Right cardiac atrium (tissue), 5 donors: ENCODE measurements around the gene OGFOD2. TPM values are rescaled to one million over a fixed set of nuclear protein-coding genes. Genes with fewer than 3 reads are reported as not detected.

ENCODE experiments used
- ATAC-seq, 2 donors: fragments of 200-7000 bp; cut with Tn5 transposase; one replicate each; pipeline versions ENCODE4 v1.8.0 to v1.9.1; 2020; ENCODE audit warnings: moderate library complexity in 2 of 2, mild to moderate bottlenecking in 1 of 2
- DNase-seq, 3 donors: peaks; one replicate each; pipeline ENCODE4 v3.0.0-alpha.2; 2020
- H3K27ac ChIP-seq: one replicate; pipeline ENCODE4 v1.5.1; 2013; ENCODE audit warnings: mild to moderate bottlenecking, low read length, control low read depth, moderate library complexity
- H3K27me3 ChIP-seq: one replicate; pipeline ENCODE4 v1.6.1; 2013; ENCODE audit not compliant: control insufficient read depth, insufficient read depth
- H3K4me1 ChIP-seq: one replicate; pipeline ENCODE4 v1.6.1; 2013; ENCODE audit warnings: low read length; ENCODE audit not compliant: control insufficient read depth, insufficient read depth
- H3K4me3 ChIP-seq: one replicate; pipeline ENCODE4 v1.5.1; 2013; ENCODE audit warnings: low read length, control low read depth
- H3K9me3 ChIP-seq: one replicate; pipeline ENCODE4 v1.6.1; 2013; ENCODE audit warnings: low read length; ENCODE audit not compliant: control insufficient read depth
- WGBS: extraction: QIAGEN DNeasy Blood & Tissue Kit; methylation state at CpG from one replicate; pipeline ENCODE4 v1.1.7; 2013; 5-methylcytosine and 5-hydroxymethylcytosine counted together
- intact Hi-C, 4 donors: fragments of 100-400 bp; cut with DNase I; formaldehyde crosslinking; loops; one replicate each; pipeline versions ENCODE4 v1.11.0 to v1.14.0; 2022 to 2023
- polyA plus RNA-seq: library from polyadenylated mRNA; stranded (reverse); fragments of 200-250 nt; gene quantifications from one replicate; pipeline ENCODE4 v1.2.3, GENCODE V29; 2013
- total RNA-seq, 4 donors: library from RNA; stranded (reverse); fragmentation: NEBNext Ultra II Directional; extraction: Animal tissue kit (Norgen Biotek cat#: 25700); gene quantifications; one replicate each; pipeline ENCODE4 v1.2.1, GENCODE V29; 2021
- donor health status: healthy with polysubstance abuse.
- donor health status: DM: no; HTN: yes; CAD: no.
- donor health status: DM: no; HTN: no; CAD: no.
- donor health status: DM: no; HTN: yes; CAD: no; lungs with severe emphysema.
- donor health status: DM: yes; HTN: yes; CAD: no.

OGFOD2 gene
- total and polyA plus RNA-seq, 5 donors, result 9.6 to 17.8 (median 14.6) TPM

DNA sequence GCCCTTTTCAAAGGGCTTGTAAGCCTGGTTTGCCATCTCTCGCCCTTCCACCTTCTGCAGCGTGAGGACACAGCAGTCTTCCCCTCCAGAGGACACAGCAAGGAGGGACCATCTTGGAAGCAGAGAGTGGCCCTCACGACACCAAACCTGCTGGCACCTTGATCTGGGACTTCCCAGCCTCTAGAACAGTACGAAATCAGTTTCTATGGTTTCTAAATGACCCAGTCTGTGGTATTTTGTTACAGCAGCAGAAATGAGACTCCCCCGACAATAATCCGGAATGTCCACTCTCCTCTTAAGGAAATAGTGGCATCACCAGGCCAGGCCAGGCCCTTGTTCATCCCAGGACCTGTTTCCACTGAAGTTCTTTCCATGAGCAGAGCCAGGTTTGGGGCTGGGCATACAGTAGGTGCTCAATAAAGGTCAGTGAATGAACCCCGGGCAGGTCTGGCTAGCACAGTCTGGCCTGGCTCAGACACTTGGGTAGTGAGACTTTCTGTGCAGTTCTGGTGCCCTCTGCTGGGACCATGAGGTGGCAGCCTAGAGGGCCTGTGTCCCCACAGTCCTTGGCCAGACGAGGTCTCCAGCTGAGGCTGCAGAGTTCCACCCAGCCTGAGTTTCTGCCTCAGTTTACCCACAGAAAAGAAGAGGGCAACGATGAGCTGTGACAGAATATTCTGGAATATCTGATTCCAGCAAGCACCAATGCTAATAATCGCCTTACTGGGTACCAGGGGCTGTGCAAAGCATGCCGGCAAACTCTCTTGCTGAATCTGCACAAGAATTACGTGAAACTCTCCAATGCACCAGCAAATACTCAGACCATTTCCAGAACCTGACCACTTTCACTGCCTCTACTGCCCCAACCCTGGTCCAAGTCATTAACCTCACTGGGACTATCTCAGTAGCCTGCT, 22.8 kb upstream of the OGFOD2 start:
- H3K27ac ChIP-seq, result no peak overlapping the region
- DNase-seq, result peak; percentile 74 to 90 (median 86)
- no peaks in the 10 kb centered on the region for H3K9me3 ChIP-seq
- intact Hi-C loops, result loop anchor here (1.0 to 10.0 kb wide), 5 partner anchors 90 to 160 kb away; no protein-coding TSS in a partner anchor
- no peaks in the 10 kb centered on the region for H3K27me3 ChIP-seq
- H3K4me1 ChIP-seq, result no peaks in the 10 kb centered on the region
- 67% methylated on average over 12 of the region's 12 CpGs for WGBS
- peak; percentile 91 for ATAC-seq
- no peak overlapping the region for H3K4me3 ChIP-seq

DNA sequence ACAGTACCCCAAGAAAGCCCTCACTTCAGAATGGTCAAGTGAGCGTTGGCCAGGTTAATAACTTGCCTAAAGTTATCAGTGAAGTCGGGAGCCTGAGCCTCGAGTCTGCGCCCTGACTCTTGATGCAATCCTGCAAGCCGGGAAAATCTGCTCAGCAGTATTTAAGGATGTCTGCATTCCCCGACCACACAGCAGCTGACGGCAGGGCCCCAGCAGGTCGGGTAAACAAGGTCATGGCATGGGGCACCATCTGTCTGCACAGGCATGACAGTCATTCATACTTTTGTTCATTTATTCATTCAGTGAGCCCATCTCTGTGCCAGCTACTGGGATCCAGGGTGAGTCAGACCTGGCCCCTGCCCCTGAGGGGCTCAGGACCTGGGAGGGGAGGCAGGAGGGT, 19.9 kb upstream of the OGFOD2 start:
- DNase-seq, result peak in 2 of 3 donors; percentile 12 to 13
- no peak overlapping the region for H3K27ac ChIP-seq
- WGBS, result 71% methylated on average over 8 of the region's 8 CpGs

DNA sequence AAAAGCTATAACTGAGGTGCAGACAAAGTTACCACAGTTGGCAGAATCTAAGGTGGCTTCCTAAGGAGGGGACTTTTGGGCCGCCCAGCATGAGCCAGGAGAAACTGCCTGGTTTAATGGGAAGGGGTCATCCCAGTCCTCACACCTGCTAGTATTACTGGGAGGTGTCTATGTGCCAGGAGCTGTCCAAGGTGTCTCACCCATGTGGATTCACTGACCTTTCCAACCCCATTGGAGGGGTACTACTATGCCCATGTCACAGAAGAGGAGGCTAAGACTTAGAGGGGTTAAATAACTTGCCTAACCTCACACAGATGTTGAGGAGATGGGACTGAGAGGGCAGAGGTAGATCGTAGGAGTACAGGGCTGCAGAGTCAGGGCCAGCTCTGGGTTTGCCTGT, 19.0 kb upstream of the OGFOD2 start:
- H3K27ac ChIP-seq, result no peak overlapping the region
- H3K9me3 ChIP-seq, result no peaks in the 10 kb centered on the region
- H3K4me3 ChIP-seq, result no peak overlapping the region
- no peaks in the 10 kb centered on the region for H3K4me1 ChIP-seq
- DNase-seq (peak in 1 of 3 donors; percentile 10), ATAC-seq (no peak)
- H3K27me3 ChIP-seq, result no peaks in the 10 kb centered on the region
- WGBS, result 82% methylated on average over 2 of the region's 2 CpGs
- intact Hi-C loops, result loop anchor here in 1 of 4 donors (10.0 kb wide), 1 partner anchor 161 kb away; no protein-coding TSS in a partner anchor

More for the DNA sequence above, 19.9 kb upstream of the OGFOD2 start:
- ATAC-seq, result no peak
- Histone ChIP-seq H3K4me1 (no peaks in the 10 kb centered on the region), H3K9me3 (no peaks in the 10 kb centered on the region), H3K4me3 (no peak overlapping the region), H3K27me3 (no peaks in the 10 kb centered on the region)
- intact Hi-C loops, result loop anchor here in 1 of 4 donors (10.0 kb wide), 1 partner anchor 160 kb away; no protein-coding TSS in a partner anchor

DNA sequence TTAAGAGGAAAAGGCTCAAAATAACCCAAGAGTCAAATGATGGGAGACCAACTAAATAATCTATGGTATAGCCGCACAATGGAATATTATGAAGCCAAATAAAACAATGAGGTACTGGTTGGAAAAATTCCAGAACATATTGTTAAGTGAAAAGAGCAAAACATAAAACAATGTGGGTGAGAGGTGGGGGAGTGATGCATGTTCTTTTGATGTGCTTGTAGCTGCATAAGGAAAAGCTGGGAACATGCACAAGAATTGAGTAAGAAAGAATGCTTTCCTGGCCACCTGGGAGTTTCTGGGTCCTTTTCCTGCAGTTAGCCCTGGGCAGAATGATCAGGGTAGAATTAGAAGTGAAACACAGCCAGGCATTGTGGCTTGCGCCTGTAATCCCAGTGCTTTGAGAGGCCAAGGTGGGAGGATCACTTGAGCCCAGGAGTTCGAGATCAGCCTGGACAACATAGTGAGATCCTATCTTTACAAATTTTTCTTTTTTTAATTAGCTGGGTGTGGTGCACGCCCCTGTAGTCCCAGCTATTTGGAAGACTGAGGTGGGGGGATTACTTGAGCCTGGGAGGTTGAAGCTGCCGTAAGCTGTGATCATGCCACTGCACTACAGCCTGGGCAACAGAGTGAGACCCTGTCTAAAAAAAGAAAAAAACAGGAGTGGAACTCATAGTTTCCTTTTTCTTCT, 16.7 kb upstream of the OGFOD2 start:
- intact Hi-C loops, result loop anchor here in 1 of 4 donors (10.0 kb wide), 1 partner anchor 164 kb away; no protein-coding TSS in a partner anchor
- ATAC-seq (peak in 1 of 2 donors; percentile 25), DNase-seq (peak in 1 of 3 donors; percentile 26)
- H3K9me3 ChIP-seq, result no peaks in the 10 kb centered on the region
- H3K4me3 ChIP-seq, result no peak overlapping the region
- no peak overlapping the region for H3K27ac ChIP-seq
- H3K27me3 ChIP-seq, result no peaks in the 10 kb centered on the region
- no peaks in the 10 kb centered on the region for H3K4me1 ChIP-seq
- WGBS, result 74% methylated on average over 5 of the region's 5 CpGs

DNA sequence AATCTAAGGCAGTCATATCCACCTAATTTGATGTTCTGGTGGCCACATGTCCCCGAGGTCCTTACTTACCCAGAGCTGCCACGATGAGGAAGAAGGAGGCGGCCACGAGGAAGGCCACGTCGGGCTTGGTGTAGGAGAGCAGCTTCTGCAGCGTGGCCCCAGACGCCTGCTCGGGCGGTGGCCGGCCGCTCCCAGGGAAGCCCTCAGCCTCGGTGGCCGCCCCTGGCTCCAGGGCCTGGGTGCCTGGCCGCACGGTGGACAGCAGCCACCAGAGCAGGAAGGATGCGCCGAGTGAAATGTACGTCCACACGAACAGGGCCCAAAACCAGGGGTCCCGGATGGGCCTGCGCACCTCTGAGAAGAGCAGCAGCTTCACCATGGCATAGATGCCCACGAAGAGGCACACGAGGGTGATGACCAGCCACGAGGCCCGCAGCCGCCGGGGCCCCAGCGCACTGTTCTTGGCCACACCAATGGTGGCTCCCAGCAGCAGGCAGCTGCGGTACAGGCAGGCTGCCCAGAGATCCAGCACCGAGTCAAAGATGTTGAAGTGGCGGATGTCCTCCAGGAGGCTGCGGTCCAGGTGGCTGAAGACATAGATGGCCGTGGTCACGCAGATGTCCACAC, 15.4 kb upstream of the OGFOD2 start:
- no peak overlapping the region for H3K4me3 ChIP-seq
- no peak for ATAC-seq
- 94% methylated on average over 35 of the region's 35 CpGs for WGBS
- H3K27ac ChIP-seq, result no peak overlapping the region
- intact Hi-C loops, result loop anchor here in 1 of 4 donors (10.0 kb wide), 1 partner anchor 165 kb away; no protein-coding TSS in a partner anchor
- no peaks in the 10 kb centered on the region for H3K9me3 ChIP-seq
- H3K27me3 ChIP-seq, result no peaks in the 10 kb centered on the region
- H3K4me1 ChIP-seq, result no peaks in the 10 kb centered on the region
- DNase-seq, result peak in 1 of 3 donors; percentile 51

DNA sequence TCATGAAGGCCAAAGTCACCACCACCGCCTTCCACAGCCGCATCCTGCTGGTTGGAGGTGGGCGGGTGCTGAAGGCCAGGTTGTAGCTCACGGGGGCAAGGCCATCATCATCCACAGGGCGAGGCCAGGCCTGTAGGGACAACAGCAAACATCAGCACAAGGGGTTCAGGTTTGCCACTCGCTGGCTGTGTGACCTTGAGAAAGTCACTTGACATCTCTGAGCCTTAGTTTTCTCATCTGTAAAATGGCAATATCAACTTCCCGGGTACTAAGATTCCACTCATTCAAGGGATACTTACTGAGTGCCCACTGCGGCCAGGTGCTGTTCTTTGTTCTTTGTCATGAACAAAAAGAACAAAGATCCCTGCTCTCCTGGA, 14.9 kb upstream of the OGFOD2 start:
- H3K4me1 ChIP-seq, result no peaks in the 10 kb centered on the region
- intact Hi-C loops, result no loop called here
- no peaks in the 10 kb centered on the region for H3K27me3 ChIP-seq
- ATAC-seq (no peak), DNase-seq (peak in 1 of 3 donors; percentile 30)
- H3K9me3 ChIP-seq, result no peaks in the 10 kb centered on the region
- 98% methylated on average over 8 of the region's 8 CpGs for WGBS
- H3K4me3 ChIP-seq, result no peak overlapping the region
- no peak overlapping the region for H3K27ac ChIP-seq

DNA sequence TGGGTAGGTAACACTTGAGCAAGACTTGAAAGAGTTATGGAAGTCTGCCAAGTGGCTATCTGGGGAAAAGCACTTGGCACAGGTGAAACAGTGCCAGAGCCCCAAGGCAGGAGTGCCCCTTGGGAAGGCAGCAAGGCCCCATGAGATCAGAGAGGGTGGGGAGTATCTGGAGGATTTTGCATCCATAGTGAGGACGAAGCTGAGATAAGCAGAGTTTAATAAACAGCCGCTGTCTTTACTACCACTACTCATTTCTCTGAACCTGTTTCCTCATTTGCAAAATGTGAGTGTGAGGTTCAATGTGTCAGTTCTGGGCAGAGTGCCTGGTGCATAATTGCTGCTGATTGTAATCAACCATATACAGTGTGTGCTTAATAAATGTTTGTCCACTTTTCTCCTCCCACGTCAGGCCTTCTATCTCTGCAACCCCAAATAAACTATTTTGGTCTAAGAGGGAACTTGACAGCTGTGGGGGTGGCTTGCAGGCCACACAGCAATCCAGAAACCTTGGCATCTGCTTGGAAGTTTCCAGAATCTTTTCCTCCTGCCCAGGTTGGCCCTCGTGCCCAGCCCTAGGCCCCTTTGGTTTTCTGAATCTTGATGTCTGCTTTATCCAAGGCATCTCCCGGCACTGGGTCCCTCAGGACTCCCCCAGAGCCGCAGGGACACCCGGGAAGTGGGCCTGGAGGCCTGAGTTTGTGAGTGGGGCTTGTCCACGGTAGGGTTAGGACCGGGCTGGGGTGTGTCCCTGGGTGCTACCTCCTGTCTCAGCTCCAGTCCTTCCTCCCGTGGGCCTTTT, 13.3 kb upstream of the OGFOD2 start:
- ATAC-seq (no peak), DNase-seq (no peak)
- Histone ChIP-seq H3K4me3 (no peak overlapping the region), H3K9me3 (no peaks in the 10 kb centered on the region), H3K27ac (peak overlapping the region; percentile 43), H3K27me3 (no peaks in the 10 kb centered on the region), H3K4me1 (peaks cover 2% of the 10 kb centered on the region)
- WGBS, result 74% methylated on average over 10 of the region's 10 CpGs
- intact Hi-C loops, result no loop called here

DNA sequence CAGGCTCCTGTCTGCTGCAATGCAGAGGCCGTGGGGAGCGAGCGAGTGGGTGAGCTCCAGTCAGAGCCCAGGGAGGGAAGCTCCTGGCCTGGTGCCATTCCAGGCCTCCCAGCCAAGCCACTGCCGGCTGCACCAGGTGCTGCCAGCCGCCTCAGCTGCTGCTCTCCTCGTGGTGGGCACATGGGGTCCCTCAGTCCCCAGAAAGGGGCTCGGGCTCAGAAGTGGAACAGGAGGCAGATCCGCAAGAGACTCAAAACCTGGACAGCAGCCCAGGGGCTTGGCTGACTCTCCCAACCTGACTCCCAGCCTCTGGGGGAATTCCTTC, 11.1 kb upstream of the OGFOD2 start:
- intact Hi-C loops, result no loop called here
- peak in 2 of 3 donors; percentile 81 to 83 for DNase-seq
- Histone ChIP-seq H3K27me3 (no peaks in the 10 kb centered on the region), H3K4me1 (peaks cover 2% of the 10 kb centered on the region), H3K4me3 (no peak overlapping the region), H3K9me3 (no peaks in the 10 kb centered on the region), H3K27ac (no peak overlapping the region)
- no peak for ATAC-seq
- WGBS, result 38% methylated on average over 8 of the region's 8 CpGs

DNA sequence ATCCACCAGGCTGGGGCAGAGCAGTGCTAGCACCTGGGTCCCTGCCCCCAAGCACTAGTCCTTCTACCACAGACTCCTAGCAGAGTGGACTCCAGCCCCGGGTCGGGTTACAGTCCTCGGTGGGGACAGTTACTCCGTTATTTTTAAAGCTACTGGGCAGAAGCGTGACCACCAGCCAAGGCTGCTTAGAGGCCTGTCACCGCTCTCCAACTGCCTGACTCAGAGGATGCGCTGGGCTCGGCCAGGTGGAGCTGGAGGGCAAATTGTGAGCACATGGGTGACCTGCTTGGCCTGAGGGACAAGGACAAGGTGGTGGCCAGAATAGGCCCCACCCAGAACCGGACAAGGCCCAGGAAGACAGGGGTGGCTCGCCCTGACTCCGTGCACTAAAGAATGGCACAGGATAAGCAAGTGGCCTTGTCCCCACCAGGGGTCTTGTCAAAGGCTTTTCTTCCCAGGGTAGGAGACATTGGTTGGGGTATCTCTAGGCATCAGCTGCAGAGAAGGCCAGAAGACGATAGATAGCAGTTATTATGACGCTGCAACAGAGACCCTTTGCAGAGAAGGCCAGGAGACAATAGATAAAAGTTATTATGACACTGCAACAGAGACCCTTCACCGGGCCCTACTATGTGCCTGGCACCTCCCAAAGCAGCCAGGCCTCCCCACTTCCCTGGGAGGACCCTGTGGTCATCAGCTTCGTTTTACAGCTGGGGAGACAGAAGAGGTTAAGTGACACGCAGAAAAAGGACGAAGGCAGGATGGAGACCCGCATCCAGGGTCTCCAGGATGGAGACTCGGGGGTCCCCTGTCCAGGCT, 10.4 kb upstream of the OGFOD2 start:
- Histone ChIP-seq H3K4me3 (no peak overlapping the region), H3K27me3 (no peaks in the 10 kb centered on the region), H3K9me3 (no peaks in the 10 kb centered on the region), H3K4me1 (peaks cover 2% of the 10 kb centered on the region), H3K27ac (no peak overlapping the region)
- ATAC-seq, result no peak
- WGBS, result 81% methylated on average over 19 of the region's 19 CpGs
- intact Hi-C loops, result no loop called here
- DNase-seq, result no peak
